ENCODE data around the gene LRIT1.

LRIT1 gene

DNA sequence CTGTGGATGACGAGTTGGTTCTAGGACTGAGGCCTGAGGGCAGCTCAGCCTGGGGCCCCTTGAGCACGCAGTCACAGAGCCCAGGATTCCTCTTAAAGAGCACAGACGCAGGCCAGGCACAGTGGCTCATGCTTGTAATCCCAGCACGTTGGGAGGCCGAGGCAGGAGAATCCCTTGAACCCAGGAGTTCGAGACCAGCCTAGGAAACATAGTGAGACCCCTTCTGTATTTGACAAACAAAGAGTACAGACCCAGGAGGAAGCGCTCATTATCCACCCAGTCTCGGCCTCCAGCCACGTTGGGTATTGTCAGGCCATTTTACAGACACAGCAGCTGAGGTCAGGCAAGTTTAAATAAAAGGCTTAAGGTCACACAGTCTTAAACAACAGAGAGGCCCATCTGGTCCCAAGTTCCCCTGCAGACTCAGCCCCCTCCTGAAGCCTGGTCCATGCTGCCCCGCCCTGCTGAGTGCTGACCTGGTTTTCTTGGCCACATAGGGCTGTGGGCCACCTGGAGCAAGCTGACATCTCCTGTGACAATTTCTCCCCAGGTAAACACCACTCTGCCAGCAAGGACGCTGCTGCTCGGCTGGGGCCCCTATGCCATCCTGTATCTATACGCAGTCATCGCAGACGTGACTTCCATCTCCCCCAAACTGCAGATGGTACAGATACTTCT is 16.1 kb upstream of the LRIT1 start:
- no peak for TF ChIP-seq ZNF8 (CRISPR knock-in tag; IDR thresholded peaks at IDR 0.05)
- no peak for ATAC-seq

DNA sequence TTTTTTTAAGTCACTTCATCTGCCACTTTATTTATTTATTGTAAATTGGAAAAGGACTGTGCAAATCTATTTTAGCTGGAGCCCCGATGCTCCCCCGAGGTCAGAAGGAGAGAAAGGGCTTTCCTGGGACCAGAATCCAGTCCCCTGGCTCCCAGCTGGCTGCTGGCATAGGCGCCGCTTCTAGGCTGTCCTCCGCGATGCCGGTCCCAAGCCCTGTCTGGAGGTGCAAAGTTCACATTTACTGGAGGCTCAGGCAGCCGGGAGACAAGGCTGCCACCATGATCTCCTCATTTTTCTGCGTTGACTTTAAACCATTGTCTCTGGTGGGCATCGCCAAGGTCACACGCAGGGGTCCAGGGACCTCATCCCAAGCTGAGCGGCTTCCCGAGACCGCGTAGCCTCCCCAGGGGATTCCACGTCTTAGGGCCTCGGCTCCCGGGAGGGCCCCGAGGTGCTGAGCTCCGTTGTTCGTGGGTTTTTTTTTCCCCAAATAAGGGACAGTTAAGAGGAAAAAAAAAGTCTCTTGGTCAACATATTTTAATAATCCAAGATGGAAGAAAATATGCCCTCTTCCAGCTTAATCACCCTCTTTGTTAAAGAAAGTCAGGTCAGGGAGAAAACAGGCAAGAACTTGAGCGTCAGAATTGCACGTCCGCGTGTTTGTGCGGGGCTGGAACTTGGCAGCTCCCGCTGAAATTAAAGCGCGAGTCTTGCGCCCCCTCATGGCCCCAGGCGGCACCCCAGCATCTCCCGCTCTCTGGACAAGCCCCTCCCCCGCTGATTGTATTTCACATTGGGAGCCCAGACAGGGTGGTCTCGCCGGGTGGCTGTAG is 15.4 kb upstream of the LRIT1 start:
- ATAC-seq, result no peak
- TF ChIP-seq SNAI2 (CRISPR knock-in tag; IDR thresholded peaks at IDR 0.05) (no peak), RARB (CRISPR knock-in tag; IDR thresholded peaks at IDR 0.05) (no peak), CSDC2 (CRISPR knock-in tag; IDR thresholded peaks at IDR 0.05) (no peak), TCF4 (CRISPR knock-in tag; IDR thresholded peaks at IDR 0.05; ENCODE audit: borderline replicate concordance) (no peak), ZNF8 (CRISPR knock-in tag; IDR thresholded peaks at IDR 0.05) (no peak), BACH2 (CRISPR knock-in tag; IDR thresholded peaks at IDR 0.05; ENCODE audit: borderline replicate concordance) (no peak), PPARA (CRISPR knock-in tag; IDR thresholded peaks at IDR 0.05; ENCODE audit: borderline replicate concordance) (no peak), ZFP30 (CRISPR knock-in tag; IDR thresholded peaks at IDR 0.05) (no peak)
- TF ChIP-seq, protein P1, sequence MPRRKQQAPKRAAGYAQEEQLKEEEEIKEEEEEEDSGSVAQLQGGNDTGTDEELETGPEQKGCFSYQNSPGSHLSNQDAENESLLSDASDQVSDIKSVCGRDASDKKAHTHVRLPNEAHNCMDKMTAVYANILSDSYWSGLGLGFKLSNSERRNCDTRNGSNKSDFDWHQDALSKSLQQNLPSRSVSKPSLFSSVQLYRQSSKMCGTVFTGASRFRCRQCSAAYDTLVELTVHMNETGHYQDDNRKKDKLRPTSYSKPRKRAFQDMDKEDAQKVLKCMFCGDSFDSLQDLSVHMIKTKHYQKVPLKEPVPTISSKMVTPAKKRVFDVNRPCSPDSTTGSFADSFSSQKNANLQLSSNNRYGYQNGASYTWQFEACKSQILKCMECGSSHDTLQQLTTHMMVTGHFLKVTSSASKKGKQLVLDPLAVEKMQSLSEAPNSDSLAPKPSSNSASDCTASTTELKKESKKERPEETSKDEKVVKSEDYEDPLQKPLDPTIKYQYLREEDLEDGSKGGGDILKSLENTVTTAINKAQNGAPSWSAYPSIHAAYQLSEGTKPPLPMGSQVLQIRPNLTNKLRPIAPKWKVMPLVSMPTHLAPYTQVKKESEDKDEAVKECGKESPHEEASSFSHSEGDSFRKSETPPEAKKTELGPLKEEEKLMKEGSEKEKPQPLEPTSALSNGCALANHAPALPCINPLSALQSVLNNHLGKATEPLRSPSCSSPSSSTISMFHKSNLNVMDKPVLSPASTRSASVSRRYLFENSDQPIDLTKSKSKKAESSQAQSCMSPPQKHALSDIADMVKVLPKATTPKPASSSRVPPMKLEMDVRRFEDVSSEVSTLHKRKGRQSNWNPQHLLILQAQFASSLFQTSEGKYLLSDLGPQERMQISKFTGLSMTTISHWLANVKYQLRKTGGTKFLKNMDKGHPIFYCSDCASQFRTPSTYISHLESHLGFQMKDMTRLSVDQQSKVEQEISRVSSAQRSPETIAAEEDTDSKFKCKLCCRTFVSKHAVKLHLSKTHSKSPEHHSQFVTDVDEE (CRISPR knock-in tag; IDR thresholded peaks at IDR 0.05), result no peak
- TF ChIP-seq, protein P2, sequence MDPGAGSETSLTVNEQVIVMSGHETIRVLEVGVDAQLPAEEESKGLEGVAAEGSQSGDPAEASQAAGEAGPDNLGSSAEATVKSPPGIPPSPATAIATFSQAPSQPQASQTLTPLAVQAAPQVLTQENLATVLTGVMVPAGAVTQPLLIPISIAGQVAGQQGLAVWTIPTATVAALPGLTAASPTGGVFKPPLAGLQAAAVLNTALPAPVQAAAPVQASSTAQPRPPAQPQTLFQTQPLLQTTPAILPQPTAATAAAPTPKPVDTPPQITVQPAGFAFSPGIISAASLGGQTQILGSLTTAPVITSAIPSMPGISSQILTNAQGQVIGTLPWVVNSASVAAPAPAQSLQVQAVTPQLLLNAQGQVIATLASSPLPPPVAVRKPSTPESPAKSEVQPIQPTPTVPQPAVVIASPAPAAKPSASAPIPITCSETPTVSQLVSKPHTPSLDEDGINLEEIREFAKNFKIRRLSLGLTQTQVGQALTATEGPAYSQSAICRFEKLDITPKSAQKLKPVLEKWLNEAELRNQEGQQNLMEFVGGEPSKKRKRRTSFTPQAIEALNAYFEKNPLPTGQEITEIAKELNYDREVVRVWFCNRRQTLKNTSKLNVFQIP (CRISPR knock-in tag; IDR thresholded peaks at IDR 0.05; ENCODE audit: borderline replicate concordance, low read depth), result no peak
- TF ChIP-seq, protein P3, sequence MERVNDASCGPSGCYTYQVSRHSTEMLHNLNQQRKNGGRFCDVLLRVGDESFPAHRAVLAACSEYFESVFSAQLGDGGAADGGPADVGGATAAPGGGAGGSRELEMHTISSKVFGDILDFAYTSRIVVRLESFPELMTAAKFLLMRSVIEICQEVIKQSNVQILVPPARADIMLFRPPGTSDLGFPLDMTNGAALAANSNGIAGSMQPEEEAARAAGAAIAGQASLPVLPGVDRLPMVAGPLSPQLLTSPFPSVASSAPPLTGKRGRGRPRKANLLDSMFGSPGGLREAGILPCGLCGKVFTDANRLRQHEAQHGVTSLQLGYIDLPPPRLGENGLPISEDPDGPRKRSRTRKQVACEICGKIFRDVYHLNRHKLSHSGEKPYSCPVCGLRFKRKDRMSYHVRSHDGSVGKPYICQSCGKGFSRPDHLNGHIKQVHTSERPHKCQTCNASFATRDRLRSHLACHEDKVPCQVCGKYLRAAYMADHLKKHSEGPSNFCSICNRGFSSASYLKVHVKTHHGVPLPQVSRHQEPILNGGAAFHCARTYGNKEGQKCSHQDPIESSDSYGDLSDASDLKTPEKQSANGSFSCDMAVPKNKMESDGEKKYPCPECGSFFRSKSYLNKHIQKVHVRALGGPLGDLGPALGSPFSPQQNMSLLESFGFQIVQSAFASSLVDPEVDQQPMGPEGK (CRISPR knock-in tag; IDR thresholded peaks at IDR 0.05; ENCODE audit: borderline replicate concordance), result no peak
- TF ChIP-seq, protein P4, sequence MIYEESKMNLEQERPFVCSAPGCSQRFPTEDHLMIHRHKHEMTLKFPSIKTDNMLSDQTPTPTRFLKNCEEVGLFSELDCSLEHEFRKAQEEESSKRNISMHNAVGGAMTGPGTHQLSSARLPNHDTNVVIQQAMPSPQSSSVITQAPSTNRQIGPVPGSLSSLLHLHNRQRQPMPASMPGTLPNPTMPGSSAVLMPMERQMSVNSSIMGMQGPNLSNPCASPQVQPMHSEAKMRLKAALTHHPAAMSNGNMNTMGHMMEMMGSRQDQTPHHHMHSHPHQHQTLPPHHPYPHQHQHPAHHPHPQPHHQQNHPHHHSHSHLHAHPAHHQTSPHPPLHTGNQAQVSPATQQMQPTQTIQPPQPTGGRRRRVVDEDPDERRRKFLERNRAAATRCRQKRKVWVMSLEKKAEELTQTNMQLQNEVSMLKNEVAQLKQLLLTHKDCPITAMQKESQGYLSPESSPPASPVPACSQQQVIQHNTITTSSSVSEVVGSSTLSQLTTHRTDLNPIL (CRISPR knock-in tag; IDR thresholded peaks at IDR 0.05; ENCODE audit: low read depth), result no peak

DNA sequence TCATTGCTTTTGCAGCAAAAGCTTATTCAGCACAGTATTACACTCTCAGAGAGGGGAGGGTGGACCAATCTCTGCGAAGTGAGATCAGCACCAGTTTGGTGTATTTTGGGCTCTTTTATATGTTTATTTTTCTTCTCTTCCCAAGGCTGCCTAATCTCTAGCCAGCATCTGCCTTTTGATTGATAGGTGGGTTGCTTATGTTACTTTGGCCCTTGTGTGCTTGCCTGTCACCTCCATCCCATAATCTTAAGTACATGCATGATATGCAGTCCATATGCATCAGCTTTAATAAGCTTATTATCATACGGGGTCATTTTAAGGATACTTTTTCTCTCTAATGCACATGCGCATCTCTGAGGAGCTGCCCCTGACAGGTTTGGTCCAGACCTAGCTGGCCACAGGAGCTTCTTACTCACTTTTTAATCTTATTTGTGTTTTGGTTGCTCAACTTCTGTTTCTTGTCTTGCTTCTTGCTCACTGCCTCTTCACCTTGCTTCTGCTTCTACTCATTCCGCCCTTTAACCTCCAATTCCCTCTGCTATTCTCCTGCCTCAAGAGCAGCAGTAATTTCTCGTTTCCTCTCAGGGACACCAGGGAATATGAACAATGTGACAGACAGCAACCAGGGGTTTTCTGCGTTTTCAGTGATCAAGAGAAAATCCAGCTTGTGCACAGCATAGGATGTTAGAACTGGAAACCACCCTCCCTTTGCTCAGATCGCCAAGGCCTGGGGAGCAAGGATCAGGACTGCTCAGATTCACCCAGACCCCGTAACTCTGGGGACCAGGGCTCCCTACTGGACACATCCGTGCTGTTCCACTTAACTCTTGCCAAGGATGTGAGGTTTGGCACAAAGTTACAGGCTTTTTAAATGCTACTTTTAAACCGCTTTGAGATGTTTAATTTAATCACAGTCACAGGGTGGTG is 13.5 kb upstream of the LRIT1 start:
- no peak for TF ChIP-seq ZFP30 (CRISPR knock-in tag; IDR thresholded peaks at IDR 0.05)
- no peak for TF ChIP-seq GLIS3 (CRISPR knock-in tag; IDR thresholded peaks at IDR 0.05)
- TF ChIP-seq, protein P5, sequence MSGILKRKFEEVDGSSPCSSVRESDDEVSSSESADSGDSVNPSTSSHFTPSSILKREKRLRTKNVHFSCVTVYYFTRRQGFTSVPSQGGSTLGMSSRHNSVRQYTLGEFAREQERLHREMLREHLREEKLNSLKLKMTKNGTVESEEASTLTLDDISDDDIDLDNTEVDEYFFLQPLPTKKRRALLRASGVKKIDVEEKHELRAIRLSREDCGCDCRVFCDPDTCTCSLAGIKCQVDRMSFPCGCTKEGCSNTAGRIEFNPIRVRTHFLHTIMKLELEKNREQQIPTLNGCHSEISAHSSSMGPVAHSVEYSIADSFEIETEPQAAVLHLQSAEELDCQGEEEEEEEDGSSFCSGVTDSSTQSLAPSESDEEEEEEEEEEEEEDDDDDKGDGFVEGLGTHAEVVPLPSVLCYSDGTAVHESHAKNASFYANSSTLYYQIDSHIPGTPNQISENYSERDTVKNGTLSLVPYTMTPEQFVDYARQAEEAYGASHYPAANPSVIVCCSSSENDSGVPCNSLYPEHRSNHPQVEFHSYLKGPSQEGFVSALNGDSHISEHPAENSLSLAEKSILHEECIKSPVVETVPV (CRISPR knock-in tag; IDR thresholded peaks at IDR 0.05), result no peak
- TF ChIP-seq CSDC2 (CRISPR knock-in tag; IDR thresholded peaks at IDR 0.05), result no peak
- no peak for TF ChIP-seq BACH2 (CRISPR knock-in tag; IDR thresholded peaks at IDR 0.05; ENCODE audit: borderline replicate concordance)
- TF ChIP-seq, protein P1 (CRISPR knock-in tag; IDR thresholded peaks at IDR 0.05), result no peak
- no peak for ATAC-seq
